Measurements from ENCODE around the gene MPHOSPH9.

MPHOSPH9 gene

GRCh38 chr12:123106640-123107359 lies 126.1 kb downstream of the MPHOSPH9 start:
- no peak overlapping the region for H3K4me3 ChIP-seq (ENCODE audit: low read depth, low read length)
- in situ Hi-C loops (cut with HindIII; ENCODE audit: low sequenced_read_pairs): no loop called here
- no peak for DNase-seq (ENCODE audit: low read depth)
- TF ChIP-seq, protein P1, sequence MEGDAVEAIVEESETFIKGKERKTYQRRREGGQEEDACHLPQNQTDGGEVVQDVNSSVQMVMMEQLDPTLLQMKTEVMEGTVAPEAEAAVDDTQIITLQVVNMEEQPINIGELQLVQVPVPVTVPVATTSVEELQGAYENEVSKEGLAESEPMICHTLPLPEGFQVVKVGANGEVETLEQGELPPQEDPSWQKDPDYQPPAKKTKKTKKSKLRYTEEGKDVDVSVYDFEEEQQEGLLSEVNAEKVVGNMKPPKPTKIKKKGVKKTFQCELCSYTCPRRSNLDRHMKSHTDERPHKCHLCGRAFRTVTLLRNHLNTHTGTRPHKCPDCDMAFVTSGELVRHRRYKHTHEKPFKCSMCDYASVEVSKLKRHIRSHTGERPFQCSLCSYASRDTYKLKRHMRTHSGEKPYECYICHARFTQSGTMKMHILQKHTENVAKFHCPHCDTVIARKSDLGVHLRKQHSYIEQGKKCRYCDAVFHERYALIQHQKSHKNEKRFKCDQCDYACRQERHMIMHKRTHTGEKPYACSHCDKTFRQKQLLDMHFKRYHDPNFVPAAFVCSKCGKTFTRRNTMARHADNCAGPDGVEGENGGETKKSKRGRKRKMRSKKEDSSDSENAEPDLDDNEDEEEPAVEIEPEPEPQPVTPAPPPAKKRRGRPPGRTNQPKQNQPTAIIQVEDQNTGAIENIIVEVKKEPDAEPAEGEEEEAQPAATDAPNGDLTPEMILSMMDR (IDR thresholded peaks at IDR 0.05; ENCODE audit: low read depth, low read length, missing control alignments): no peak

DNA sequence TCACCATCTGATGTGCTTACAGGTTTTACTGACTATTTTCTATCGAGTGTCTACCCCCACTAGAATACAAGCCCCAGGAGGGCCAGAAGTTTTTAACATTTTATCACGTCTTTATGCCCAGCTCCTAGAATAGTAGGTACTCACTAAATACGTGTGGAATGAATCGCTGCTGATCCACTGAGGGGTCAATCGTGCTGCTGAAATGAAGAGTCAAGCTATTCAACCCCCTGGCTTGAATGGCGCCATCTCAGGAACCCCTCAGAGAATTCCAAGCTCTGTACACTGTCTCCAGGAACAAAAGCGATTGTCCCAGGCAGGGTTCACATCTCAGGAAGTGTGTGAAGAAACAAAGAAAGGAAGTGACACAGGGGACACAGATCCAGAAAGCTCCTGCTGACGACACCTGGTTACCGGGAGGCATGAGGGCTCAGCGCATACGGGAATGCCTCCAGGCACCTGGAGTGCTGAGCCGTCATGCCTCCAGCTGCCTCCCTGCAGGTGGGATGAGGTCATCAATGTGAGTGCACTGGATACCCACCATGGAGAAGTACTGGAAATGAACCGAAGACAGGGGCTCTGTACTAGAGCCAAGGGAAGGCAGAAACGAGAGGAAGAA lies 127.6 kb downstream of the MPHOSPH9 start:
- no peak for DNase-seq (ENCODE audit: low read depth)
- in situ Hi-C loops (cut with HindIII; ENCODE audit: low sequenced_read_pairs): no loop called here
- no peak overlapping the region for H3K4me3 ChIP-seq (ENCODE audit: low read depth, low read length)
- TF ChIP-seq, protein P1 (IDR thresholded peaks at IDR 0.05; ENCODE audit: low read depth, low read length, missing control alignments): no peak

DNA sequence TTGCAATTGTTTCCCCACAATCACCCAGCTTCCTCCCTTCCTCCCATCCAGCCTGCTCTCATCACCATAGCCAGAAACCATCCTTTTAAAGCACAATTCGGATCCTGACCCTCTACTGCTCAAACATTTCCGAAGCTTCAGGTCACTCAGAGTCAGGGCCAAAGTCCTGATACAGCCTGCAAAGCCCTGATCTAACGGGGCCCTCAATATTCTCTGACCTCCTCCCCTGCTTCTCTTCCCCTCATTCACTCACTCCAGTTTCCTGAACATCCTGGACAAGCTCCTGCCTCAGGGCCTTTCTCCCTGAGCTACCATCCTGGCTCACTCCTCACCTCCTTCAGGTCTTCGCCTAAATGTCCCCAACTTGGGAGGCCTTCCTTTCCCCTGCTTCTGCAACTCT lies 128.1 kb downstream of the MPHOSPH9 start:
- TF ChIP-seq, protein P1 (IDR thresholded peaks at IDR 0.05; ENCODE audit: low read depth, low read length, missing control alignments): no peak
- in situ Hi-C loops (cut with HindIII; ENCODE audit: low sequenced_read_pairs): loop anchor here (5.0 kb wide), 1 partner anchor 48 kb away; no protein-coding TSS in a partner anchor
- no peak overlapping the region for H3K4me3 ChIP-seq (ENCODE audit: low read depth, low read length)
- no peak for DNase-seq (ENCODE audit: low read depth)
